Measurements from ENCODE around the gene UBR2. TPM values are rescaled to one million over a fixed set of nuclear protein-coding genes. Genes with fewer than 3 reads are reported as not detected.
"Not testable (repeated sequence)": the region's sequence is repeated elsewhere in the genome, so short reads cannot be mapped to it uniquely, and the experiment has no call there.

The UBR2 gene
- total RNA-seq, 1 experiment from 2014 or later: 21.1 TPM

DNA sequence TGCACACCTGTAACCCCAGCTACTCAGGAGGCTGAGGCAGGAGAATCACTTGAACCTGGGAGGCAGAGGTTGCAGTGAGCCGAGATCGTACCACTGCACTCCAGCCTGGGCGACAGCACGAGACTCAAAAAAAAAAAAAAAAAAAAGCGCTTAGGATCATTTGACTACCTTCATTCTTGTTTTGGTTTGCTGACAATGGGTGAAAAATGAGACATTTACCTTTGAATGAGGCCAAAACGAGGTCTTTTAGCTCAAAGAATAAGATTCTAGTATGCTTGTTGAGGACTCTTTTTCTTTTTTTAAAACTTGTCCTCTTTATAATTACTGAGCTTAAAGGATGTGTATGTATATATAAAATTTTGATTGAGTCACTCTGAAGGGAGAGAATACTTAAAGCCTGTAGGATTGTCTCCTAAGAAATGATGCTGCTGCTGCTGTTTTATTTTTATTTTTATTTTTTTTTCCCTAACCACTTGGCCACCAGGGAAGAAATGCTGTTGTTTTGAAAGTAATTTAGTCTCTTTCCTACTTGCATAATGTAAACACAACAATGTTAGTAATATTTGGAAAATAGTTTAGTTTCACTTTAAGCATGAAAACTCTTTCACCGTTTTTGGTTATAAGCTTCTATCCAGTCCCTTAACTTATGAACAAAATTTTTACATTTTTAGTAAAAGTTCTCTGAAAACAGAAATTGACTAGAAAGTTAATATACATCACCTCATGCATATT lies 7.9 kb downstream of the UBR2 start:
- ChIA-PET CTCF (interaction anchor here (0.7 kb wide), 1 partner anchor 155 kb away, joined by 4 read pairs; no protein-coding TSS in a partner anchor), POLR2A (ENCODE audit: unreplicated experiment) (no interaction called here)
- no peak overlapping the region for H3K4me3 ChIP-seq
- H2AFZ ChIP-seq: no peak overlapping the region
- H3K4me1 ChIP-seq (replicated peaks; ENCODE audit: insufficient read depth): peaks cover 13% of the 10 kb centered on the region
- H3K9me3 ChIP-seq (ENCODE audit: insufficient read depth, low read depth): peaks cover 10% of the 10 kb centered on the region
- no peaks in the 10 kb centered on the region for H3K9me2 ChIP-seq (ENCODE audit: insufficient read depth)
- peaks cover 78% of the 10 kb centered on the region for H3K79me2 ChIP-seq (ENCODE audit: low read depth)
- DNase-seq: no peak
- no peak for TF ChIP-seq EZH2 (IDR thresholded peaks at IDR 0.05; ENCODE audit: low read depth)
- TF ChIP-seq, protein P1, sequence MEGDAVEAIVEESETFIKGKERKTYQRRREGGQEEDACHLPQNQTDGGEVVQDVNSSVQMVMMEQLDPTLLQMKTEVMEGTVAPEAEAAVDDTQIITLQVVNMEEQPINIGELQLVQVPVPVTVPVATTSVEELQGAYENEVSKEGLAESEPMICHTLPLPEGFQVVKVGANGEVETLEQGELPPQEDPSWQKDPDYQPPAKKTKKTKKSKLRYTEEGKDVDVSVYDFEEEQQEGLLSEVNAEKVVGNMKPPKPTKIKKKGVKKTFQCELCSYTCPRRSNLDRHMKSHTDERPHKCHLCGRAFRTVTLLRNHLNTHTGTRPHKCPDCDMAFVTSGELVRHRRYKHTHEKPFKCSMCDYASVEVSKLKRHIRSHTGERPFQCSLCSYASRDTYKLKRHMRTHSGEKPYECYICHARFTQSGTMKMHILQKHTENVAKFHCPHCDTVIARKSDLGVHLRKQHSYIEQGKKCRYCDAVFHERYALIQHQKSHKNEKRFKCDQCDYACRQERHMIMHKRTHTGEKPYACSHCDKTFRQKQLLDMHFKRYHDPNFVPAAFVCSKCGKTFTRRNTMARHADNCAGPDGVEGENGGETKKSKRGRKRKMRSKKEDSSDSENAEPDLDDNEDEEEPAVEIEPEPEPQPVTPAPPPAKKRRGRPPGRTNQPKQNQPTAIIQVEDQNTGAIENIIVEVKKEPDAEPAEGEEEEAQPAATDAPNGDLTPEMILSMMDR (conservative IDR thresholded peaks at IDR 0.05): no peak
- intact Hi-C loops (cut with micrococcal nuclease; ENCODE audit: unreplicated experiment): no loop called here
- no peak overlapping the region for H3K4me2 ChIP-seq
- H3K27ac ChIP-seq: no peak overlapping the region
- no peaks in the 10 kb centered on the region for H3K27me3 ChIP-seq (ENCODE audit: insufficient read depth, low read depth)
- H3K36me3 ChIP-seq (ENCODE audit: low read depth): peaks cover 25% of the 10 kb centered on the region; the same call in 1 of the 2 replicates
- BruUV-seq (replicated peaks): no TSS peak
- peaks cover 6% of the 10 kb centered on the region for H4K20me1 ChIP-seq (ENCODE audit: insufficient read depth)
- H3F3A ChIP-seq (ENCODE audit: insufficient read depth, low read depth): 0 out of 2 replicates have a peak, but pooled peaks cover 3% of the 10 kb centered on the region

DNA sequence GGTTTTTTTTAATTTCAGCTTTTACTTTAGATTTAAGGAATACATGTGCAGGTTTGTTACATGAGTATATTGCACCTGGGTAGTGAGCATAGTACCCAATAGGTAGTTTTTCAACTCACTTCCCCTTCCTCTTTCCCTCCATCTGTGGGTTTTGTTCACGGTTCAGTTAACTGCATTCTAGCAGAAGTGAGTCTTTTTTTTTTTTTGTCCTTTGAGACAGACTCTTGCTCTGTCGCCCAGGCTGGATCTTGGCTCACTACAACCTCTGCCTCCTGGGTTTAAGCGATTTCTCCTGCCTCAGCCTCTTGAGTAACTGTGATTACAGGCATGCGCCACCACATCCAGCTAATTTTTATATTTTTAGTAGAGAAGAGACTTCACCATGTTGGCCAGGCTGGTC lies 8.7 kb downstream of the UBR2 start:
- no TSS peak for BruUV-seq (replicated peaks)
- H4K20me1 ChIP-seq (ENCODE audit: insufficient read depth): peaks cover 6% of the 10 kb centered on the region
- H3K4me3 ChIP-seq: no peak overlapping the region
- no peak overlapping the region for H3K27ac ChIP-seq
- POLR2A ChIA-PET (ENCODE audit: unreplicated experiment): no interaction called here
- TF ChIP-seq EZH2 (IDR thresholded peaks at IDR 0.05; ENCODE audit: low read depth): no peak
- TF ChIP-seq, protein P1 (conservative IDR thresholded peaks at IDR 0.05): no peak
- intact Hi-C loops (cut with micrococcal nuclease; ENCODE audit: unreplicated experiment): no loop called here
- CTCF ChIA-PET: no interaction called here
- H3K9me3 ChIP-seq (ENCODE audit: insufficient read depth, low read depth): peaks cover 10% of the 10 kb centered on the region
- no peak overlapping the region for H2AFZ ChIP-seq
- H3K79me2 ChIP-seq (ENCODE audit: low read depth): peaks cover 76% of the 10 kb centered on the region
- peaks cover 13% of the 10 kb centered on the region for H3K4me1 ChIP-seq (replicated peaks; ENCODE audit: insufficient read depth)
- DNase-seq: no peak
- no peaks in the 10 kb centered on the region for H3K27me3 ChIP-seq (ENCODE audit: insufficient read depth, low read depth)
- no peak overlapping the region for H3K4me2 ChIP-seq
- H3F3A ChIP-seq (ENCODE audit: insufficient read depth, low read depth): 0 out of 2 replicates have a peak, but pooled peaks cover 3% of the 10 kb centered on the region
- H3K9me2 ChIP-seq (ENCODE audit: insufficient read depth): no peaks in the 10 kb centered on the region
- H3K36me3 ChIP-seq (ENCODE audit: low read depth): peaks cover 27% of the 10 kb centered on the region; the same call in 1 of the 2 replicates

DNA sequence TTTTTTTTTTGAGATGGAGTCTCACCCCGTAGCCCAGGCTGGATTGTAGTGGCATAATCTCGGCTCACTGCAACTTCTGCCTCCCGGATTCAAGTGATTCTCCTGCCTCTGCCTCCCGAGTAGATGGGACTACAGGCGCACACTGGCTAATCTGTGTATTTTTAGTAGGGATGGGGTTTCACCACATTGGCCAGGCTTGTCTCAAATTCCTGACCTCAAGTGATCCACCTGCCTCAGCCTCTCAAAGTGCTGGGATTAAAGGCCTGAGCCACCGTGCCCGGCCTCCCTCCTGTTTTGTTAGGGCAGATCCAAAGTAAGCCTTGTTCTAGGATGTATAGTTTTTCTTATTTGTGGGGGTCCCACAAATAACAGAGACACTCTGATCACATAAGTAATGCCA lies 12.7 kb downstream of the UBR2 start:
- H3K27me3 ChIP-seq (ENCODE audit: insufficient read depth, low read depth); H3K4me1 ChIP-seq (replicated peaks; ENCODE audit: insufficient read depth); H3K9me2 ChIP-seq (ENCODE audit: insufficient read depth); H3K27ac ChIP-seq; POLR2A ChIA-PET (ENCODE audit: unreplicated experiment); H3K9me3 ChIP-seq (ENCODE audit: insufficient read depth, low read depth); H4K20me1 ChIP-seq (ENCODE audit: insufficient read depth); intact Hi-C loops (cut with micrococcal nuclease; ENCODE audit: unreplicated experiment); H3K4me3 ChIP-seq; H3F3A ChIP-seq (ENCODE audit: insufficient read depth, low read depth); H2AFZ ChIP-seq; BruUV-seq (replicated peaks); H3K4me2 ChIP-seq; DNase-seq; CTCF ChIA-PET: not testable (repeated sequence)
- Histone ChIP-seq H3K36me3 (ENCODE audit: low read depth) (peaks cover 23% of the 10 kb centered on the region; the same call in 1 of the 2 replicates), H3K79me2 (ENCODE audit: low read depth) (peaks cover 46% of the 10 kb centered on the region)

All from PC-9 (cell line).